ENCODE data around the gene PRDM16.

GRCh38 chr1:3294450-3294849 lies 225.4 kb downstream of the PRDM16 start:
- no peak for TF ChIP-seq EP300 (IDR thresholded peaks at IDR 0.05)
- TF ChIP-seq, protein P1, sequence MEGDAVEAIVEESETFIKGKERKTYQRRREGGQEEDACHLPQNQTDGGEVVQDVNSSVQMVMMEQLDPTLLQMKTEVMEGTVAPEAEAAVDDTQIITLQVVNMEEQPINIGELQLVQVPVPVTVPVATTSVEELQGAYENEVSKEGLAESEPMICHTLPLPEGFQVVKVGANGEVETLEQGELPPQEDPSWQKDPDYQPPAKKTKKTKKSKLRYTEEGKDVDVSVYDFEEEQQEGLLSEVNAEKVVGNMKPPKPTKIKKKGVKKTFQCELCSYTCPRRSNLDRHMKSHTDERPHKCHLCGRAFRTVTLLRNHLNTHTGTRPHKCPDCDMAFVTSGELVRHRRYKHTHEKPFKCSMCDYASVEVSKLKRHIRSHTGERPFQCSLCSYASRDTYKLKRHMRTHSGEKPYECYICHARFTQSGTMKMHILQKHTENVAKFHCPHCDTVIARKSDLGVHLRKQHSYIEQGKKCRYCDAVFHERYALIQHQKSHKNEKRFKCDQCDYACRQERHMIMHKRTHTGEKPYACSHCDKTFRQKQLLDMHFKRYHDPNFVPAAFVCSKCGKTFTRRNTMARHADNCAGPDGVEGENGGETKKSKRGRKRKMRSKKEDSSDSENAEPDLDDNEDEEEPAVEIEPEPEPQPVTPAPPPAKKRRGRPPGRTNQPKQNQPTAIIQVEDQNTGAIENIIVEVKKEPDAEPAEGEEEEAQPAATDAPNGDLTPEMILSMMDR (IDR thresholded peaks at IDR 0.05), result no peak
- TF ChIP-seq POLR2A (IDR thresholded peaks at IDR 0.05), result no peak
